ENCODE results near the gene CCNJ.

GRCh38 chr10:96056787-96057186 lies 13.4 kb downstream of the CCNJ start:
- TF ChIP-seq, protein P1, sequence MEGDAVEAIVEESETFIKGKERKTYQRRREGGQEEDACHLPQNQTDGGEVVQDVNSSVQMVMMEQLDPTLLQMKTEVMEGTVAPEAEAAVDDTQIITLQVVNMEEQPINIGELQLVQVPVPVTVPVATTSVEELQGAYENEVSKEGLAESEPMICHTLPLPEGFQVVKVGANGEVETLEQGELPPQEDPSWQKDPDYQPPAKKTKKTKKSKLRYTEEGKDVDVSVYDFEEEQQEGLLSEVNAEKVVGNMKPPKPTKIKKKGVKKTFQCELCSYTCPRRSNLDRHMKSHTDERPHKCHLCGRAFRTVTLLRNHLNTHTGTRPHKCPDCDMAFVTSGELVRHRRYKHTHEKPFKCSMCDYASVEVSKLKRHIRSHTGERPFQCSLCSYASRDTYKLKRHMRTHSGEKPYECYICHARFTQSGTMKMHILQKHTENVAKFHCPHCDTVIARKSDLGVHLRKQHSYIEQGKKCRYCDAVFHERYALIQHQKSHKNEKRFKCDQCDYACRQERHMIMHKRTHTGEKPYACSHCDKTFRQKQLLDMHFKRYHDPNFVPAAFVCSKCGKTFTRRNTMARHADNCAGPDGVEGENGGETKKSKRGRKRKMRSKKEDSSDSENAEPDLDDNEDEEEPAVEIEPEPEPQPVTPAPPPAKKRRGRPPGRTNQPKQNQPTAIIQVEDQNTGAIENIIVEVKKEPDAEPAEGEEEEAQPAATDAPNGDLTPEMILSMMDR (conservative IDR thresholded peaks at IDR 0.05): no peak
- TF ChIP-seq ZFX (IDR thresholded peaks at IDR 0.05): no peak

Measured in C4-2B (cell line).